Heart left ventricle (tissue), 16 donors: ENCODE measurements around the gene ATRN. TPM values are rescaled to one million over a fixed set of nuclear protein-coding genes. Genes with fewer than 3 reads are reported as not detected.

Experiments
- ATAC-seq, 4 donors: fragments of 200-7000 bp; cut with Tn5 transposase; one replicate each; pipeline ENCODE4 v1.9.1; 2020 to 2022; ENCODE audit warnings: moderate library complexity in 4 of 4, mild to moderate bottlenecking in 3 of 4, moderate number of reproducible peaks in 1 of 4
- DNase-seq, 5 donors: peaks; one replicate each; pipeline ENCODE4 v3.0.0-alpha.2; 2020
- H3K27ac ChIP-seq, 12 donors: fragments of 200-600 bp; sonication (generic) in 4 of 12; one replicate each; pipeline versions ENCODE4 v1.5.0 to v1.8.0; 2016 to 2022; ENCODE audit warnings: mild to moderate bottlenecking in 2 of 12
- H3K27me3 ChIP-seq, 9 donors: fragments of 200-600 bp; sonication (generic) in 2 of 9; one replicate each; pipeline versions ENCODE4 v1.5.1 to v1.8.0; 2016 to 2022; ENCODE audit warnings: mild to moderate bottlenecking in 3 of 9
- H3K36me3 ChIP-seq, 9 donors: fragments of 200-600 bp; sonication (generic) in 2 of 9; one replicate each; pipeline versions ENCODE4 v1.5.0 to v1.8.0; 2018 to 2022; ENCODE audit warnings: mild to moderate bottlenecking in 2 of 9
- H3K4me1 ChIP-seq, 12 donors: fragments of 200-600 bp; sonication (generic) in 4 of 12; one replicate each; pipeline versions ENCODE4 v1.5.0 to v1.8.0; 2016 to 2022; ENCODE audit warnings: mild to moderate bottlenecking in 3 of 12
- H3K4me3 ChIP-seq, 12 donors: fragments of 200-600 bp; sonication (generic) in 4 of 12; one replicate each; pipeline versions ENCODE4 v1.5.0 to v1.8.0; 2017 to 2022; ENCODE audit warnings: mild to moderate bottlenecking in 9 of 12, moderate library complexity in 4 of 12
- H3K9me3 ChIP-seq, 12 donors: fragments of 200-600 bp; sonication (generic) in 4 of 12; one replicate each; pipeline versions ENCODE4 v1.5.0 to v1.8.0; 2016 to 2022; ENCODE audit warnings: mild to moderate bottlenecking in 1 of 12
- CTCF ChIP-seq, 12 donors: fragments of 200-600 bp; sonication (generic) in 4 of 12; IDR thresholded peaks; one replicate each; pipeline versions ENCODE4 v1.5.0 to v1.8.0; 2018 to 2022; ENCODE audit warnings: antibody characterized with exemption in 12 of 12, mild to moderate bottlenecking in 5 of 12
- POLR2A ChIP-seq, 2 donors: fragments of 450-650 bp; IDR thresholded peaks; one replicate each; pipeline ENCODE4 v1.6.1; 2017; ENCODE audit warnings: antibody characterized with exemption in 2 of 2, mild to moderate bottlenecking in 2 of 2, moderate library complexity in 2 of 2
- WGBS, 4 donors: extraction: QIAGEN DNeasy Blood & Tissue Kit in 2 of 4; methylation state at CpG; one replicate each; pipeline versions ENCODE4 v1.1.5 to v1.1.7; 2013 to 2018; 5-methylcytosine and 5-hydroxymethylcytosine counted together
- intact Hi-C, 10 donors: fragments of 100-400 bp; cut with DNase I; formaldehyde crosslinking; loops; one replicate each; pipeline versions ENCODE4 v1.11.1 to v1.14.2; 2022
- polyA plus RNA-seq, 2 donors: library from polyadenylated mRNA; stranded (reverse); fragments of 200-250 nt; gene quantifications; one replicate each; pipeline ENCODE4 v1.2.3, GENCODE V29; 2013
- total RNA-seq, 9 donors: library from RNA; depleted of rRNA in 2 of 9; stranded (reverse); fragments of >200 nt in 2 of 9; fragmentation: NEBNext Ultra II Directional in 3 of 9; extraction: Animal tissue kit (Norgen Biotek cat#: 25700) in 3 of 9; gene quantifications; one replicate each; pipeline versions ENCODE4 v1.1.0 to v1.2.4, GENCODE V29; 2016 to 2023
- donor health status: ischemic (EF 13 %, LVEDD 7.1; RV severe dilation, severe dysfunction).
- donor health status: healthy with polysubstance abuse.
- donor health status: DM: no; HTN: yes; CAD: no.
- donor health status: DM: no; HTN: no; CAD: no.
- donor health status: ischemic (EF 25% LVEDD 6.9; RV normal size, moderate dysfunction).
- donor health status: ischemic (EF 25% LVEDD 5.7; RV mildly dilated, moderate dysfunction).
- donor health status: healthy.
- donor health status: DM: yes; HTN: yes; CAD: no.
- donor health status: ischemic (EF 35%, LVEDD 5.7; RV mildly dilated, moderate dysfunction).
- donor health status: nonischemic (EF 11% LVEDD 7.7; RV severe dilation, severe dysfunction).
- donor health status: DM: yes; HTN: yes; CAD: no.
- donor health status: PGD.
- donor health status: ischemic (EF 29% LVEDD 5.4; RV normal size, mild dysfunction).
- donor health status: nonischemic (EF 23%, LVEDD 6.1; RV moderate dilation, normal function).

The ATRN gene
- total and polyA plus RNA-seq, 11 donors = 4.8 to 44.7 (median 32.6) TPM

- peaks cover 0 to 42% (median 14%) of the 10 kb centered on the region in 9 donors for H3K27me3 ChIP-seq
- H3K9me3 ChIP-seq = no peaks in the 10 kb centered on the region
- no peaks in the 10 kb centered on the region for H3K36me3 ChIP-seq
- H3K4me3 ChIP-seq = peak overlapping the region in 9 of 12 donors; percentile 52 to 71 (median 58)
- no peak for TF ChIP-seq CTCF (IDR thresholded peaks at IDR 0.05)
- TF ChIP-seq POLR2A (IDR thresholded peaks at IDR 0.05) = no peak
- ATAC-seq (peak; percentile 13 to 68 (median 36)), DNase-seq (peak in 3 of 5 donors; percentile 67 to 71 (median 71))
- WGBS, 4 donors = 62 to 73% (median 65%) methylated on average over 16 to 18 of the region's 18 CpGs
- H3K4me1 ChIP-seq = peaks cover 0 to 53% (median 24%) of the 10 kb centered on the region in 12 donors
- intact Hi-C loops = loop anchor here in 7 of 10 donors (1.0 to 10.0 kb wide), 10 partner anchors 30 to 415 kb away; partner anchors contain the start of genes ADISSP (in 2 of the 7) and SPEF1 (in 1 of the 7)
- H3K27ac ChIP-seq = peak overlapping the region in 10 of 12 donors; percentile 20 to 92 (median 66)
Measured at GRCh38 chr20:3679749-3680700, 209.2 kb downstream of the ATRN start.

- peak in 2 of 4 donors; percentile 1 to 4 for ATAC-seq
- H3K27ac ChIP-seq = peak overlapping the region in 9 of 12 donors; percentile 47 to 92 (median 69)
- 71 to 77% (median 75%) methylated on average over 10 to 15 of the region's 15 CpGs for WGBS, 4 donors
- no peak for TF ChIP-seq CTCF (IDR thresholded peaks at IDR 0.05)
- TF ChIP-seq POLR2A (IDR thresholded peaks at IDR 0.05) = no peak
- intact Hi-C loops = no loop called here
- peaks cover 0 to 53% (median 24%) of the 10 kb centered on the region in 12 donors for H3K4me1 ChIP-seq
- no peaks in the 10 kb centered on the region for H3K36me3 ChIP-seq
- no peaks in the 10 kb centered on the region for H3K9me3 ChIP-seq
- DNase-seq = no peak
- peaks cover 0 to 35% (median 14%) of the 10 kb centered on the region in 9 donors for H3K27me3 ChIP-seq
- H3K4me3 ChIP-seq = peak overlapping the region; percentile 36 to 71 (median 56)
Measured at GRCh38 chr20:3680701-3681351, 210.0 kb downstream of the ATRN start.

GRCh38 chr20:3681352-3681930, 210.6 kb downstream of the ATRN start:
- peak overlapping the region in 11 of 12 donors; percentile 20 to 92 (median 61) for H3K27ac ChIP-seq
- no peak for TF ChIP-seq CTCF (IDR thresholded peaks at IDR 0.05)
- intact Hi-C loops = no loop called here
- H3K36me3 ChIP-seq = no peaks in the 10 kb centered on the region
- H3K4me1 ChIP-seq = peaks cover 0 to 57% (median 28%) of the 10 kb centered on the region in 12 donors
- no peak for DNase-seq
- peaks cover 0 to 29% (median 14%) of the 10 kb centered on the region in 9 donors for H3K27me3 ChIP-seq
- peak overlapping the region; percentile 36 to 71 (median 56) for H3K4me3 ChIP-seq
- ATAC-seq = peak in 1 of 4 donors; percentile 2
- WGBS, 4 donors = 15 to 36% (median 20%) methylated on average over 13 to 32 of the region's 32 CpGs
- H3K9me3 ChIP-seq = no peaks in the 10 kb centered on the region
